Activated CD4-positive, alpha-beta T cell treated with anti-CD3 and anti-CD28 coated beads for 24 hours (primary cell): Measurements from ENCODE around the gene SLC35F3.

ENCODE experiments used
- DNase-seq, 2 donors: peaks; one replicate each; pipeline ENCODE4 v3.0.0-alpha.2; 2020; ENCODE audit warnings: low read depth in 2 of 2

Gene SLC35F3

GRCh38 chr1:234256359-234256758, 351.9 kb downstream of the SLC35F3 start:
- no peak for DNase-seq

- DNase-seq = no peak
Measured at GRCh38 chr1:234258071-234258470, 353.6 kb downstream of the SLC35F3 start.

DNA sequence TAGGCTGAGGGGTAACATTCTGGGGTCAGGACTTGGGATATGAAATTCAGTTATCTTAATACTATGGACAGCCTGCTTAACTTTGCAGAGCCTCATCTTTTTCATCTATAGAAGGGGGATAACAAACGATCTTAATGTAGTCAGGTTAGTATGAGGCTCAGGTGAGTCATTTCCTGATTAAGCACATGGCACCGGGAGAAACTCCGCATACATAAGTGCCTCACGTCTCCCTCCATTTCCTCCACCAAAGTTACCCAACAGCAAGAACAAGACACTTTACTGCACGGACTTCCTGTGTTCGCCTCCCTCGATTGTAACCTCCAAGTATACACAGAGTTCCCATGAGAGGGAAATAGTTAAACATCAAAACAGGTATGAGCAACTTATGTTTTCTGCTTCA, 356.1 kb downstream of the SLC35F3 start:
- DNase-seq = no peak

GRCh38 chr1:234261545-234261944, 357.1 kb downstream of the SLC35F3 start:
- no peak for DNase-seq

DNA sequence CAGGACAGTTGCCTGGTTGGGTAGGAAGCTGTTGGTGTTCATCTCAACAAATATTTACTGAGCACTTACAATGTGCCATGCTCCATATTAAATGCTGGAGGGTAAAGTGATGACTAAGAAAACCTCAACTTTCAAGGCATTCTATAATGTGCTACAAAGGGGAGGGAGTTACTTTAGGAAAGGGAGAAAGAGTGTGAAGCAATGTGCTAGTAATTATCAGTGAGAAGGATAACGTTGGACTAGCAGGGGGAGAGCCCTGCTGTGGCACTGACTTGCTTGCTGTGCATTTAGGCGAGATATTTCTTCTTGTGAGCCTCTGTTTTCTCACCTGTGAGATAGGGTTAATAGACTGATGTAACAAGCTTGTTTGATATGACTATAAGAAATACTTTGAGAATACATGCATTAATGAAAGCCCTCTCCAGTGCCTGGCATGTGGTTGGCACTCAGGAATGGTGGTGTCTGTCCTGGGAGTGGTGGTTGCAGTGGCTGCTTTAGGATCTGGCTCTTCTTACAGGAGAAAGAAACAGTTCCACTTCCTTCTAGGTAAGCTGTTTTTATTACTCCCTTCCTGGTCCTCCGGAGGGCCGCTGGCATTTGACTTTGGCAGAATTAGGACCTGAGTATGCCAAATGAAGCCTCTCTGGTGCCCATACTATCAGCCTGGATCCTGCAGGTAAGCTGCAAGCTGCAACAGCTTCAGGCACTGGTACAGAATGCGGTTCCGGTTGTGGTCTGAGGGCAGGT, 357.7 kb downstream of the SLC35F3 start:
- DNase-seq = no peak

DNA sequence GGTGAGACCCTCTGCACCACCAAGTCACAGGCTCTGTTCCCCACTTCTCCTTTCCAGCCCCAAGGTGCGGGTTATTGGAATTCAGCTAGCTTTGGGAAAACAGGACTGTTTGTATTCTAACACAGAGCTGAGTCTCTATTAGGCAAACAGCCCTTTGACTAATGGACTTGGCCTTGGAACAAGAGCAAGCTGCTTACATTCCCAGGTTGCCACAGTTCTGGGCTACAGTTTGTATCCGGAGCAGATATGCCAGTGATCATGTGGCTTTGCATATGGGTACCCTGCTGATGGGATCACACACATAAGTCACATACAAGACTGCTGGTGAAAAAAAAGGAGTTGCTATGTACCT, 358.3 kb downstream of the SLC35F3 start:
- DNase-seq = no peak

- DNase-seq = no peak
Measured at GRCh38 chr1:234264832-234265231, 360.4 kb downstream of the SLC35F3 start.

- no peak for DNase-seq
Measured at GRCh38 chr1:234265321-234265720, 360.8 kb downstream of the SLC35F3 start.

GRCh38 chr1:234265861-234266260, 361.4 kb downstream of the SLC35F3 start:
- DNase-seq = no peak

DNA sequence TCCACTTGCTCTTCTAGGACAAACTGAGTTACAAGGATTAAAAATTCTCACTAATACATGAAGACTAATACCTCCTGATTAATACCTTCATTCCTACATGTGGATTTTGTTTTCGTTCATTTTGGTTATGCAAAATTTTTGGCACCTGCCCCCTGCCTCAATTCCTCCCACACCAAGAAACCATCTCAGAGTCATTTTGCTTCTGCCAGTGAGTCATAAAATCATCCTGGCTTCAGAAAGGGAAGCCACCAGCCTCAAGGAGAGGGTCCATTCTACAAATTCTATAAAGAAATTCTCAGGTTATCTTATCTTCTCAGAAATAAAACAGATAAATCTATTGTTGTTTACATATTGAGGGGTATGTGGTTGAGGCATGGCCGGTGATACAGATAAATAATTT, 365.6 kb downstream of the SLC35F3 start:
- DNase-seq = no peak

- no peak for DNase-seq
Measured at GRCh38 chr1:234270581-234271242, 366.2 kb downstream of the SLC35F3 start.

DNA sequence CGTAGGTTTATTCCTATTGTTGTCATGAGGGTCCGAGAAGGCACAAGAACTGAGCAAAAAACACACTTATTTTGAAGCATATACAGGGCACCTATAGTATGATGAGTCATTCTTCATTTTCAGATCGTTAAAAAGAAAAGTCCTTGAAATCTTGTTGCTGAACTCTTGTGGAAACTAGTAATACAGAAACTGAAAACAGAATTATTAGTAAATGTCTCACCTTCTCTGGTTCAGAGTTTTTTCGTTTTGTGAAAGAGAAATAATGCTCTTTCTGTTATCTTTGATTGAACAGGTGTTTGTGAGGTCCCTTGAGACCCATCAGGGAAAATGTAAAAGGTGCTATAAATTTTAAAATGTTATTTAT, 366.7 kb downstream of the SLC35F3 start:
- no peak for DNase-seq

- DNase-seq = no peak
Measured at GRCh38 chr1:234272656-234273312, 368.3 kb downstream of the SLC35F3 start.

DNA sequence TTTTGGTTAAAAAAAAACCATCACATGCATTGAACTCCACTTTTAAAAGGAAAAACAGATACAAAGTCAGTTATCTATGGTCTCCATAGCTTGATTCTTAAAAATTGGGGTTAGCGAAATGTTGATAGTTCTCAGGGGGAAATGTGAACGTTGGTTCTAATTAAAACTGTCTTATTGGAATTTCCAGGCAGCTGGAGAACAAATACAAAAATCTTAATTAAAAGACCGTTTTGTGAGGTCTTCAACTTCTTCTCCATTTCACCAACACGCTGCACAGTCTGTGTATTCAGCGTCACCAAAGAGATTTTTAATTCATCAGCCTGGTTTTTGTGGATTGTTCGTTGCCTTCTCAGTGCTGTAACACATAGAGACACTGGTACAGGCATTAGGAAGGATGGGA, 369.5 kb downstream of the SLC35F3 start:
- DNase-seq = no peak

- DNase-seq = no peak
Measured at GRCh38 chr1:234276151-234276788, 371.8 kb downstream of the SLC35F3 start.

- no peak for DNase-seq
Measured at GRCh38 chr1:234277161-234277868, 372.8 kb downstream of the SLC35F3 start.

GRCh38 chr1:234279021-234279420, 374.5 kb downstream of the SLC35F3 start:
- no peak for DNase-seq

GRCh38 chr1:234280500-234280899, 376.0 kb downstream of the SLC35F3 start:
- DNase-seq = no peak

DNA sequence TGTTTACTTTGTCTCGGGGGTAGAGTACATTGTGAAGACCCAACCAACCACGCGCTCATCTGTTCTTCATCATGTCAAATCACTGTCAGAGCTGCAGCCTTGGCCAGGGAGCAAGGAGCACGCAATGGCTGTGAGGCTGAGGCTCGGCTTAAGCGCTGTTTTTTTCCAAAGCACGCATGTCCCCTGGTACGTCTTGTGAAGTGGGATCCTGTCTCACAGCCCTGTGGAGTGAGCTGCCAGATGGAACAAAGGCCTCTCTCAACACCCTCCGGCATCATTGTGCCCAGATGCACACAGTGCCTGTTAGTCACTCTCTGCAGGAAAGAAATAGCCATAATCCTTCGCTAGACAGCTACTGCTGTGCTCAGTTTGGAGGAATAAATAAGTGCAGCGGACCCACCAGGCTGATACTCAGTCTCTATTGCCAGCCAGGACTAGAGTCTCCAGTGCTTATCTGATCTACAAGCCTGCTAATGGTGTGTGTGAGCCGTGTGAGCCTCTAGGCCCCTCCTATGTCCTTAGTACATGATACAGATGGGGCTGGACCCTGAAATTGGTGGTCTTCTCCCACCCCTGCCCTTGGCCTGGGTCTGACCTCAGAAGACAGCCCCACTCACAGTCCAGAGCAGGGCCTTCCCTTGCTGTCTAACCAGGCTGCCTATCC, 377.5 kb downstream of the SLC35F3 start:
- no peak for DNase-seq

DNA sequence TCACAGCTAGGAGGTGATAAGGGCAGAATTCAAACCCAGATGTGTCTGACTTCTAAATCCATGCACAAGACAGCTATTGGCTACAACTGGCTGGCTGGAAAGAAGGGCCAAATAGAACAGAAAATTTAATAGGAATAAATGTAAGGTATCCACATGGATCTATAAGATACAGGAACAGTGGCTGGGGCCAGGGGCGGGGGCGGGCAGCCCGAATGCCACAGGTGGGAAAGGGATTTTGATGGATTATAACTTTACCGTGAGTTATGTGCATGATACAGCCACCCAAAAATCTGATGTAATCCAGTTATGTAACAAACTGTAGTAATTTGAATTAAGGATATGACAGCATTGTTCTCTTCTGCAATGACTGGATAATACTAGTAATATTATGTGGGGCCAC, 381.7 kb downstream of the SLC35F3 start:
- no peak for DNase-seq

DNA sequence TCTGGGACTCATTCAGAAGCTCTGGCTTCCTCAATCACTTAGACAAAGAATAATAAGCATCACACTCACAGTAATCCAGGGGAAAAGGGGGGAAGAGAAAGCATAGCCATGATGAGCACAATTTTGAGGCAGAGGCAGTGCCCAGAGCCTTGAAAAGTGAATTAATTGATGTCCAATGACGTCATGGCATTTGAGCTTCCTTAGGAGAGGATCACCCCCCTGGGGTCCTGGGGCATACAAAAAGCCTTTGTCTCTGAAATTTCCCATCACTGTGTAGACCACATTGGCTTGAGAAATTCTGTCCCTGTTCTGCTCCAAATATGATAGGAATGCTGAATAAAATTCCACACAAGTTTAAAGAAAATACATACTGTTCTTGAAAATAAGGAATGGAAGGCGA, 384.5 kb downstream of the SLC35F3 start:
- no peak for DNase-seq
